ENCODE measurements around the gene EFCC1. TPM values are rescaled to one million over a fixed set of nuclear protein-coding genes. Genes with fewer than 3 reads are reported as not detected.

EFCC1 gene
- total RNA-seq, 1 experiment from 2014 or later: 1.5 TPM

DNA sequence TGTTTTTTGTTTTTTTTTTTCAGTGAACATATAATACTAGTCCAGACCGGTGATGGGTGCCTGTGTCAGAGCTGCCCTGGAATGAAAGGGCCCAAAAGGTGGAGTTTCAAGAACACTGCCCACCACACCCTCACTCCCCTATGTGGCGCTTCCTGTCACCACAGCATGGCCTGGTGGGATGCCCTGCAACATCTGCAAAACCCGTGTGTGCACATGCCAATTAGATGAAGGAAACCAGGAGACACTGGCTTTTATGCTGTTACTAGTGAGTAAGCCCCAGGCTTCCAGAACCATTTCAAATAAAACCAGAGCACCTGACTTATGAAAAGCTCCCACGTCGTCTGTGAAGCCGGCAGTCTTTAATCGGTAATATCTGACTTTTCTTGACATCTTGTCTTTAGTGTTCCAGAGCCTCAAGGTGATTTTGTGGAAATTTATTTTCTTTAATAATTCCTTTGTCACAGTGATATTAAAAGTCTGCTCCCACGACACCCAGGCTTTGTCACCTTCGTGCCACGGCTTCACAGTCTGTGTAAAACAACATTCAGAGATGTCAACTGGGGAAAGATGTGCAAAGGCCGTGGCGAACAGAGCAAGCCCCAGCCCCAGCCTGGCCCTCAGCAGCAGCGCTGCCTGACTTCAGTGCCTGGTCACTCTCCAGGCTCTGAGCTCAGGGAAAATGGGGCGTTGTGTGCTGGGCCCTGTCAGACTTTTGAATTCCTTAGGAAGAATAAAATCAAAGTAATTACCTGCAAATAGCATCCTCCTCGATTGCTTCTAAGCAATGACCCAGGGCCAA lies 13.6 kb upstream of the EFCC1 start:
- no peaks in the 10 kb centered on the region for H3K9me3 ChIP-seq (replicated peaks)
- no peaks in the 10 kb centered on the region for H3K36me3 ChIP-seq
- no peak overlapping the region for H3K4me3 ChIP-seq
- H3K27ac ChIP-seq: no peak overlapping the region
- H3K27me3 ChIP-seq (replicated peaks): no peaks in the 10 kb centered on the region
- no peaks in the 10 kb centered on the region for H3K4me1 ChIP-seq (replicated peaks)
- DNase-seq (ENCODE audit: low read depth in 1 of 2, low spot score in 2 of 2): no peak

DNA sequence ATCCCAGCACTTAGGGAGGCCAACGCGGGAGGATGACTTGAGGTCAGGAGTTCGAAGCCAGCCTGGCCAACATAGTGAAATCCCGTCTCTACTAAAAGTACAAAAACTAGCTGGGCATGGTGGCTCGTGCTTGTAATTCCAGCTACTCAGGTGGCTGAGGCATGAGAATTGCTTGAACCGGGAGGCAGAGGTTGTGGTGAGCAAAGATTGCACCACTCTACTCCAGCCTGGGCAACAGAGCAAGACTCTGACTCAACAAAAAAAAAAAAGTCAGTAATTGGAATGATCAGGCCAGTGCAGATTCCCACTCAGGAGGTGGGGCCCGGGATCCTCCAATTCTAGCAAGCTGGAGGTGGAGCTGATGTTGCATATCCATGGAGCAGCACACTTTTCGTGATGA lies 12.8 kb upstream of the EFCC1 start:
- no peak for DNase-seq (ENCODE audit: low read depth in 1 of 2, low spot score in 2 of 2)
- Histone ChIP-seq H3K4me3 (no peak overlapping the region), H3K27ac (no peak overlapping the region), H3K9me3 (replicated peaks) (no peaks in the 10 kb centered on the region), H3K27me3 (replicated peaks) (no peaks in the 10 kb centered on the region), H3K4me1 (replicated peaks) (no peaks in the 10 kb centered on the region), H3K36me3 (no peaks in the 10 kb centered on the region)

DNA sequence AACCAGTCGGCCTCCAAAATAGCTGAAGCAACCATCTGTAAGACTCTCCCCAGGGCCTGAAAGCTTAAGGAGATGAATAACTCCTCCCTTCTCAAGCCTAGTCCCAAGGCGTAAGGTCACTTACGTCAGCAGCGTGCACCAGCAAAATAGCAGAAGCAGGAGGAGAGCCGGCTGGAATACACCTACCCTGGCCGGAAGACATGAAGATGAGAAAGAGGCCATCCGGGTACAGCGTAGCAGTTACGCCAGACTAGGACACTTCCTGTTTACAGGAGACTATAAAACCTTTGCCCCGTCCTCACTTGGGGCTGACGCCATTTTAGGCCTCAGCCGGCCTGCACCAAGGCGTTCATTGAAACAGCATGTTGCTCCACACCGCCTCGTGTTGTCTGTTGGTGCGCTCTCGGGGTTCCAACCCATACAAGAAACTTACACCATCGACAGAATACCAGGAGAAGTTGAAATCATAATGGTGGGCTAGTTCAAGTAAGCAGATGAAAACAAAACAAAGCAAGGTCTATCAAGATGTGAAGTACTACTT lies 9.7 kb upstream of the EFCC1 start:
- no peak overlapping the region for H3K27ac ChIP-seq
- DNase-seq (ENCODE audit: low read depth in 1 of 2, low spot score in 2 of 2): no peak
- no peaks in the 10 kb centered on the region for H3K27me3 ChIP-seq (replicated peaks)
- H3K4me3 ChIP-seq: no peak overlapping the region
- no peaks in the 10 kb centered on the region for H3K9me3 ChIP-seq (replicated peaks)
- H3K36me3 ChIP-seq: no peaks in the 10 kb centered on the region
- 0 out of 2 replicates have a peak, but pooled peaks cover 3% of the 10 kb centered on the region for H3K4me1 ChIP-seq (replicated peaks)

DNA sequence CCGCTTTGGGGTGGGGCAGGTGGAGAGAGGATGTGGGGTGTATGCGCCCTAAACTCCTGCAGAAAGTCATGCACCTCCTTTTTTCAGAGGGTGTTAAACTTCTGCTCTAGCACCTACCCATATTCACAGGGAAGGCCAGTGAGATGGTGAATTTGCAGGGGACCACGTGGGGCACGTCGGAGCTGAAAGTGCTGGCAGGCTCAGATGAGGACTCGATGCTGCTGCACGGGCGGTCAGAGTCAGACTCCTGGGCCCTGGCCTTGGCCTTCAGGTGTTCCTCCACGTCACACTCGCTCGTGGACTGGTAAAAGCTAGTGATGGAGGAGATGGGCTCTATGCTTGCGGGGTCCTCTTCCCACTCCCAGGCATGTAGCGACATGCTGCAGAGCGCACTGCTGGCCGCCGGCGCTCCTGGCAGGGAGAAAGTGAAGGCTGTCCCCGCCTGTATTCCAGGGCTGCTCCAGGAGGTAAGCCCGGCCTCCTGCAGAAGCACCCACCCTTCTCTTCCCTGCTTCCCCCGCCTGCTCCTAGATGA lies 8.1 kb upstream of the EFCC1 start:
- no peak overlapping the region for H3K27ac ChIP-seq
- H3K4me3 ChIP-seq: no peak overlapping the region
- no peak for DNase-seq (ENCODE audit: low read depth in 1 of 2, low spot score in 2 of 2)
- 0 out of 2 replicates have a peak, but pooled peaks cover 3% of the 10 kb centered on the region for H3K4me1 ChIP-seq (replicated peaks)
- H3K9me3 ChIP-seq (replicated peaks): no peaks in the 10 kb centered on the region
- no peaks in the 10 kb centered on the region for H3K27me3 ChIP-seq (replicated peaks)
- H3K36me3 ChIP-seq: no peaks in the 10 kb centered on the region

DNA sequence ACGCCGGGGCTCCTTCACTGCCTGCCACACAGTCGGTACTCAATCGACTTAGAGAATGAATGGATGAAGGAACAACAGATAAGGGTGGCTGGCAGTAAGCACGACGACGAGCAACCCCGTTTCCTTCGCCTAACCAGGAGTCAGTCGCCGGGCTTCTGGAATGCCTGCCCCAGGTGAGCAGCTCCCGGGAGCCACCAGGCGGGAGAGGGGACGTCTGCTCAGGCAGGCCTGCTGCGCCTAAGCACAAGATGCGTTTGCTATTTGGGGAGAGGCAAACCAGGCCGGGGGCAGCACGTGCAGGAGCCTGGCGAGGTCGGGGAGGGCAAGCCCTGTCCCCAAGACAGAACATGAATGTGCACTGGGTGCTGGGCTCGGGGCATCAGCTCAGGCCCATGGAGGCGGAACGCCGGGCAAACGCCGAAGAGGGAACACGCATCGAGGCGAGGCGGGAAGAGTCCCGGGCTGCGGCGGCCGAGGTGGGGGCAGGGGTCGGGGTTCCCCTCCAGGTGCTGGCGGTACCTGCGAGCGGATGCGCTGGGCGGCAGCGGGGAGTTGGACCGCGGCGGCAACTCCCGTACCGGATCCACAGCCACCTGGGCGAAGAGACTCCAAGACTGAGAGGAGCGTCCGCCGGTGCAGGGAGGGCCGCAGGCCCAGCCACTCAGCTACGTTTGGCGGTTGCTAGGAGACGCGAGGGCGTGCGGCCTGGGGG lies 7.5 kb upstream of the EFCC1 start, which contains the start of gene CFAP92:
TSS of gene CFAP92 (minus strand) at position 616 of the 712 bp plus-strand sequence. CDS start 772 bp downstream, outside the sequence.
- peak in 1 of 2 experiments; percentile 60 for DNase-seq (ENCODE audit: low read depth in 1 of 2, low spot score in 2 of 2)
- no peak within 1 kb of the TSS for H3K27ac ChIP-seq
- no peaks in the 10 kb centered on the region for H3K9me3 ChIP-seq (replicated peaks)
- no peaks in the 10 kb centered on the region for H3K36me3 ChIP-seq
- peaks cover 9% of the 10 kb centered on the region for H3K4me1 ChIP-seq (replicated peaks)
- no peaks in the 10 kb centered on the region for H3K27me3 ChIP-seq (replicated peaks)
- no peak within 1 kb of the TSS for H3K4me3 ChIP-seq

DNA sequence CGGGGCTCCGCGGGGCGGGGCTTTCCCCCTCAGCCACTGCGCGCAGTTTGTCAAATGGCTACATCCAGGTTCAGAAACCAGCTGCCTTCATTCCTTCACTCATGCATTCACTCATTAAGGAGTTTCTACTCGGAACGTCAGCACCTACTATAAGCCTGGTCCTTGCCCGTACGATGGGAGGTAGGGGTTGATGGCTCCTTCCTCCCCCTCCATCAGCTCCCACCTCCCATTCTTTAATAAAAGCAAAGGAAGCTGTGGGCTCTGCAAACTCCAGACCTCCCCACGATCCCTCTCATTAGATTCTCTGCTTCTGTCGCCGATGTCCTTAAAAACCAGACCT lies 7.0 kb upstream of the EFCC1 start:
- no peaks in the 10 kb centered on the region for H3K27me3 ChIP-seq (replicated peaks)
- H3K4me1 ChIP-seq (replicated peaks): peaks cover 14% of the 10 kb centered on the region
- H3K4me3 ChIP-seq: no peak overlapping the region
- H3K27ac ChIP-seq: no peak overlapping the region
- no peaks in the 10 kb centered on the region for H3K36me3 ChIP-seq
- no peak for DNase-seq (ENCODE audit: low read depth in 1 of 2, low spot score in 2 of 2)
- no peaks in the 10 kb centered on the region for H3K9me3 ChIP-seq (replicated peaks)

DNA sequence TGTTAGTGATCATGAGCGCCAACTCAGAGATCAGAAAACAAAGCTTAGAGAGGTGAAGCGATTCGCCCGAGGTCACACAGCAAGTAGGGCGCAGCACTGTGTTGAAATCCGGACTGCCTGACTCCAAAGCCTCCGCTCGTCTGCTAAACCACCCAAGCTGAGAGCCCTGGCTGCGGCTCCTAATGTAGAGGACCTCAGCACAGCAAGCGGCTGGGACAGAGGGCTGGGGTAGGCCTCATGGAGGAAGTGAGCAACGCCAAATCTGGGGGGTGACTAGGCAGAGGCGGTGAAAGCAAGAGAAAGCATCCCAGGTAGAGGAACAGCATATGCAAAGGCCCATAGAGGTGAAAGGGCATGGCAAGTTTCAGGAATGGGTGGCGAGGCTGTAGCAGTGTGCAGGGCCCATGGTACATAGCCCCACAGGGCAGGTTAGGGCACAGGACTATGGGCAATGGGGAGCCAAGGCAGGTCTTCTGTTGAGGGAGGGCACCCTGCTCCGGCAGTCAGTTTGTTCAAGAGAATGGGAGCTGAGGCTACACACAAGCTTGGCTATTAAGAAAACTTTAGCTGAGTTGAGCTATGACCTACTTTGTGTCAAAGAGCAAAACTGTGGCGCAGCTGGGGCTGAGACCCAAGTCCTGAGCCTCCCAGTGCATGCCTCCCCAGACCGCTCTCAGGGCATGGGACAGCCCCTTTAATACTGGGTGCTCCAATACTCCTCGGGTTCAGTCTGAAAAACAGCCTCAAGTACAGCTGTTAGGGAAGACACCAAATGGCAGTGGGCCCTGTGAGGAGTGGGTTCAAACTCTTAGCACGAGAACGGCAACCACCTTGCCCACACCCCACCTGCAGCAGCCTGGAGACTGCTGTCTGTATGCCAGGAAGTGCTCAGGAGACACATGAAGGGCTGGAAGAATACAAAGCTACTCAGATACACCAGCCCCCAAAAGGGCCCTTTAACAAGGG lies 6.2 kb upstream of the EFCC1 start:
- Histone ChIP-seq H3K27me3 (replicated peaks) (no peaks in the 10 kb centered on the region), H3K4me1 (replicated peaks) (peaks cover 19% of the 10 kb centered on the region), H3K9me3 (replicated peaks) (no peaks in the 10 kb centered on the region), H3K27ac (no peak overlapping the region), H3K4me3 (no peak overlapping the region), H3K36me3 (no peaks in the 10 kb centered on the region)
- no peak for DNase-seq (ENCODE audit: low read depth in 1 of 2, low spot score in 2 of 2)

DNA sequence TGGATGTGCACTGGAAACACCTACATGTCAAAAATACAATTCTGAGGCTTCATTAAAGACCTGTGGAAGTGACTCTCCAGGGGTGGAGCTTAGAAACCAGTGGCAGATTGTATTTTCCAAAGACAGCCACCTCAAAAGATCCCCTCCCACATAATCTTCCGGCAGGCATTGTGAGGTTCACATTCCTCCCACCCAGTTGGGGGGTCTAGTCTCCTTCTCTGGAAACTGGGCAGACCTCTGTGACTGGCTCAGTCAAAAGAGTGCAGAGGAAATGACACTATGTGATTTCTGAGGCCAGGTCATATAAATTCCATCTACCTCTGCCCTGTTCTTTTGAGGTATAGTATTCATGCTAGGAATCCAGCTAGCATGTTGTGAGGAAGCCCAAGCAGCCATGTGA lies 5.4 kb upstream of the EFCC1 start:
- Histone ChIP-seq H3K9me3 (replicated peaks) (no peaks in the 10 kb centered on the region), H3K27ac (no peak overlapping the region), H3K4me1 (replicated peaks) (peaks cover 21% of the 10 kb centered on the region), H3K27me3 (replicated peaks) (peaks cover 7% of the 10 kb centered on the region), H3K4me3 (no peak overlapping the region), H3K36me3 (no peaks in the 10 kb centered on the region)
- no peak for DNase-seq (ENCODE audit: low read depth in 1 of 2, low spot score in 2 of 2)

DNA sequence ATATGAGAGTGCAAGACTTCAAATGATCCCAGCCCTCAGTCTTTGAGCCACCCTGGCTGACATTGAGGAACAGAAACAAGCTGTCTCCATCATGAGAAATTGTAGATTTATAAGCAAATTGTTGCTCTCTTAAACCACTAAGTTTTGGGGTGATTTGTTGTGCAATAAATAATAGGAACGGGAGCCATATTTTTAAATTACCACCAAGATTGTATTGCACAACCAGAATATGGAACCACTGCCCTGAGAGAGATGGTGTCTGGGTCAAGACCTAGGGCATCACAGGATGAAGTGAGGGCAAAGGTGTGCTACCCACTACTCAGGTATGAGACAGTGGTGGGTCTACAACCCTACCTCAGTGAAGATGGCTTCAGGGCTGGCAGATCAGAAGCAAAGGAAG lies 4.9 kb upstream of the EFCC1 start:
- Histone ChIP-seq H3K9me3 (replicated peaks) (0 out of 2 replicates have a peak, but pooled peaks cover 3% of the 10 kb centered on the region), H3K36me3 (no peaks in the 10 kb centered on the region), H3K27ac (no peak overlapping the region), H3K27me3 (replicated peaks) (peaks cover 12% of the 10 kb centered on the region), H3K4me3 (no peak overlapping the region), H3K4me1 (replicated peaks) (peaks cover 26% of the 10 kb centered on the region)
- no peak for DNase-seq (ENCODE audit: low read depth in 1 of 2, low spot score in 2 of 2)

DNA sequence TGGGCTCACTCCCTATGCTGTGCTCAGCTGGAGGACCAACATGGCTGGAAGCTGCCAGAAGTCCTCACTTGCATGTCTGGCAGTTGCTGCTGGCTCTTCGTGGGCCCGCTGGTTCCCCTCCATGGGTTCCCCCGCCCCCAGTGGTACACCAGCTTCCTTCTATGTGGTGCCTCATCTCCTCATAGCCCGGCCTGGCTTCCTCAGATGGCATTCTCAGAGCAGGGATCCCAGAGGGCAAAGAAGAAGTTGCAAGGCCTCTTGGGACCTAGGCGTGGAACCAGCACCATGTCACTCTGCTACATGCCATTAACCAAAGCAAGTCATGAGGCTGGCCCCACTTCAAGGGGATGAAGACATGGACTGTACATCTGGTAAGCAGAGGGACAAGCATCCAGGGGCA lies 4.4 kb upstream of the EFCC1 start:
- Histone ChIP-seq H3K4me3 (no peak overlapping the region), H3K36me3 (no peaks in the 10 kb centered on the region), H3K27me3 (replicated peaks) (peaks cover 17% of the 10 kb centered on the region), H3K27ac (no peak overlapping the region), H3K4me1 (replicated peaks) (peaks cover 31% of the 10 kb centered on the region), H3K9me3 (replicated peaks) (0 out of 2 replicates have a peak, but pooled peaks cover 3% of the 10 kb centered on the region)
- DNase-seq (ENCODE audit: low read depth in 1 of 2, low spot score in 2 of 2): no peak

DNA sequence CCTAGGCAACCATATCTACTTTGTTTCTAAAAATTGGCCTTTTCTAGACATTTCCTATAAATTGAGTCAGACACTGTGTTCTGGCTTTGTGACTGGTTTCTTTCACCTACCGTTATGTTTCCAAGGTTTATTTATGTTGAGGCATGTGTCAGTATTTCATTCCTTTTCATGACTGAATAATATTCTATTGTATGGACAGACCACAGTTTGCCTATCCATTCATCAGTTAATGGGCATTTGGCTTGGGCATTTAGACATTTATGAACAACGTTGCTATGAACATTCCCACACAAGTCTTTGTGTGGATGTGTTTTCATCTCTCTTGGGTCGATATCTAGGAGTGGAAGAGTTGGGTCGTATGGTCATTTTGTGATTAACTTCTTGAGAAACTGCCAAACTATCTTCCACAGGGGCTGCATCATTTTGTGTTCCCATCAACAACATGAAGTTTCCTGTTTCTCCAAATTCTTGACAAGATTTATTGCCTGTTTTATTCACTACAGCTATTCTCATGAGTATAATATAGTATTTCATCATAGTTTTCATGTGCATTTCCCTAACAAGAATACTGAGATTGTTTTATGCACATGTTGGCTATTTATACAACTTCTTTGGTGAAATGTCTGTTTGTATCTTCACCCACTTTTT lies 3.5 kb upstream of the EFCC1 start:
- H3K4me1 ChIP-seq (replicated peaks): peaks cover 37% of the 10 kb centered on the region
- H3K4me3 ChIP-seq: no peak overlapping the region
- 0 out of 2 replicates have a peak, but pooled peaks cover 3% of the 10 kb centered on the region for H3K9me3 ChIP-seq (replicated peaks)
- H3K27ac ChIP-seq: no peak overlapping the region
- H3K27me3 ChIP-seq (replicated peaks): peaks cover 26% of the 10 kb centered on the region
- DNase-seq (ENCODE audit: low read depth in 1 of 2, low spot score in 2 of 2): no peak
- H3K36me3 ChIP-seq: no peaks in the 10 kb centered on the region

DNA sequence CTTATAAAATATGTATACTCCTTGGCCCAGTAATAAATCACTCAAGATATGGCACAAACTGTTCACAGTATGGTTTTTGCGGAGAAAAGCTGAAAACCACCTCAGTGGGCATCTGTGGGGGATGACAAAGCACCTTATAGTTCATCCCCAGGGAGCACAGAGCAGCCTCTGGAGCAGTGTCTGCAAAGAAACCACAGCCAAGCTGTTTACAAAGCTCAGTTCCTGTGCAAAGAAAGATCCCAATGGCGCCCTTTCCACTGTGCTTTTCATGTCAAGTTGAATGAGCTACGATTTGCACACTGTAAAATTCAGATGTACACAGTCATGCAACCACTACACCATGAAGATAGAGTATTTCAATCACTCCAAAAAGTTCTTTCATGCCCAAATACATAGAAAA lies 2.5 kb upstream of the EFCC1 start:
- no peak overlapping the region for H3K27ac ChIP-seq
- H3K4me3 ChIP-seq: no peak overlapping the region
- 0 out of 2 replicates have a peak, but pooled peaks cover 3% of the 10 kb centered on the region for H3K9me3 ChIP-seq (replicated peaks)
- peaks cover 29% of the 10 kb centered on the region for H3K27me3 ChIP-seq (replicated peaks)
- no peaks in the 10 kb centered on the region for H3K36me3 ChIP-seq
- no peak for DNase-seq (ENCODE audit: low read depth in 1 of 2, low spot score in 2 of 2)
- H3K4me1 ChIP-seq (replicated peaks): peaks cover 37% of the 10 kb centered on the region

DNA sequence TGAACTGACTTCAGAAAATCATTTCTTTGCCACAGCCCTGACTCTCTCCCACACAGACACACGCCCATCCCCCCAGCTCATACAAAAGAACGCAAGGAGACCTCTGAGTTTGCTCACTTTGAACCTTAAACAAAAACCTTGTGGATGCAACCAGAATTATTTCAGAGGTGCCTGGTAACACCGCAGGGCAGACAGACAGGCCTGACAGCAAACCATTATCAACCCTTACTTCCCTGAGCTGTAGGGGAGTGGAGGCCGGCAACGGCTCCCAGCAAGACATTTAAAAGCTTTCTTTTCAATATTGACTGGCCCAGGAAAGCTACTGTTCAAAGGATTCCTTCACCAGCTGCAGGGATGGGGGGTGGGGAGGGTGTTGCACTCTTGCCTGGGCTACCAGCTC lies 2.0 kb upstream of the EFCC1 start:
- no peak for DNase-seq (ENCODE audit: low read depth in 1 of 2, low spot score in 2 of 2)
- peaks cover 29% of the 10 kb centered on the region for H3K27me3 ChIP-seq (replicated peaks)
- no peak overlapping the region for H3K27ac ChIP-seq
- H3K9me3 ChIP-seq (replicated peaks): 0 out of 2 replicates have a peak, but pooled peaks cover 3% of the 10 kb centered on the region
- no peak overlapping the region for H3K4me3 ChIP-seq
- peaks cover 34% of the 10 kb centered on the region for H3K4me1 ChIP-seq (replicated peaks)
- no peaks in the 10 kb centered on the region for H3K36me3 ChIP-seq
